WI38 (cell line): ENCODE results near the gene SORBS2.
A peak's percentile ranks its signal among the peaks of the same experiment; 100 is the strongest.

Experiments used
- H3K4me3 ChIP-seq: 2 replicates; pipeline ENCODE4 v1.5.1; 2011; ENCODE audit warnings: low read depth, mild to moderate bottlenecking, control low read depth, low read length
- CTCF ChIP-seq: IDR thresholded peaks from 2 replicates; pipeline ENCODE4 v1.5.1; 2012; ENCODE audit warnings: low read depth, mild to moderate bottlenecking, control low read depth, low read length

Gene SORBS2

GRCh38 chr4:185536411-185536709, 275.6 kb downstream of the SORBS2 start:
- TF ChIP-seq CTCF = no peak
- no peak overlapping the region for H3K4me3 ChIP-seq

- H3K4me3 ChIP-seq = peak overlapping the region; percentile 53
- TF ChIP-seq CTCF = no peak
Observed at GRCh38 chr4:185535612-185536410, 276.2 kb downstream of the SORBS2 start.
